Astrocyte of the hippocampus (primary cell): ENCODE data around the gene MARK1.

ENCODE experiments used
- DNase-seq: peaks from one replicate; pipeline ENCODE4 v3.0.0; 2011; ENCODE audit warnings: low read depth, low spot score

The MARK1 gene

DNA sequence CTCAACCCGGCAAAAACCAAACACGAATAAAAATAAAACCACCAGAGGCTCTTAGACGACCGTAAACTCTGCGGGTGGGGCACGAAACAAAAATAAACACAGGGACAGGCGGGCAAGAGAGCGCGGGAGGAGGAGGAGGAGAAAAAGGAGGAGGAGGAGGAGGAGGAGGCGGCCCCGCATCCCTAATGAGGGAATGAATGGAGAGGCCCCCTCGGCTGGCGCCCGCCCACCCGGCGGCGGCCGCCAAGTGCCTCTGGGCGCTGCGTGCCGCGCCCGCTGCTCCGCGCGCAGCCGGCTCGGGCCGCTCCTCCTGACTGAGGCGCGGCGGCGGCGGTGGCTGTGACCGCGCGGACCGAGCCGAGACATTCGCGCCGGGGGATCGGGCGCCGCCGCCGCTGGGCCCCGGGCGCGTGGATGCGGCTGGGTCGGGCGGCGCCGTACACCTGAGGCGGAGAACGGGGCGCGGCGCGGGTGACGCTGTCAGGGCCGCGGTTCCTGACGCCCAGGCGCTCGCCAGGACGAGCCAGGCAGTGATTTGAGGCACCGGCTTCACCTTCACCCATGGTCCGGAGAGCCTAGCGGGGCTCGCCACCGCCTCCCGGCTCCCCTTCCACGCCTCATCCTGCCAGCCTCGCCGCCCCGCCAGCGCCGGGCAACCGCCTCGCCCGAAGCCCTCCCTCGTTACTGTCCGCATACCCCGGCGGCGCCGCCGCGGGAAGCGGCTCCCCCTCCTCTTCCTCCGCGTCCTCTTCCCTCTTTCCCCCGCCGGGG, at the start of gene MARK1:
Gene MARK1 (plus strand): TSS at position 229 of the 771 bp plus-strand sequence. CDS start 687 bp downstream, outside the sequence.
- peak; percentile 82 for DNase-seq

DNA sequence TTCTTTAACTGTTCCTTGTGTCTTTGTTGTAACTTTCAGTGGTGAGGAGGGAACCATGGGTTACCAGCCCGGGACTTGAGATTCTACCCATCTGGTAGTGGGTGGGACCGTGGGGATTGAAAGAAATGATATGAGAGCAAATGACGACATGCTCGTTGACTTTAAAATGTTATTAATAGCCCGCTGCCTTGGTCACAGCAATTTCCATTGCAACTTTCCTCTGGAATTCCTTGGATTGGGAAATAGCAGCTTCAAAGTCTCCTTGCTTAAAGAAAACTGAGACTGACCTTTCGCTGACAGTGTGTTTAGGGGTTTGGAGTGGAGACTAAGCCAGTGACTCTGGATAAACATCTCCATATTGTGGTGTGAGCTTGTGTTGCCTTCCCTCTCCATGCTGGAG, 44.2 kb upstream of the MARK1 start:
- no peak for DNase-seq

DNA sequence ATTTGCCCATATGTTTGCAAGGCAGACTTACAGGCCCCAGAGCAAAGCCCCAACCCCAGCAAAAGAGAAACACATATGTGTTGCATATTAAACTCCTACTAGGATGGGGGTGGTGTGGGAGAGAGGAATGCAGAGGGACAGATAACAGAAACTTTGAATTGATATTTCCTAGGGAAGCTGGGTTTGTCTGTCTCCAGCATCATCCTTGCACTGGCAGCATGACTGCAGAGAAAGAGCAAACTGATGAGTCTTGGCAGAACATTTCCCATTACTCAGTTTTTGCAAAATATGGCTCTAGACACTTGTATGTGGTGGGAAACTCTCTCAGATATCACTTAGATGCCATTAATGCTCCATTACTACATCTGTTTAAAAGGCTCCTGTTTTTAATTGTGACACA, 43.8 kb upstream of the MARK1 start:
- no peak for DNase-seq

DNA sequence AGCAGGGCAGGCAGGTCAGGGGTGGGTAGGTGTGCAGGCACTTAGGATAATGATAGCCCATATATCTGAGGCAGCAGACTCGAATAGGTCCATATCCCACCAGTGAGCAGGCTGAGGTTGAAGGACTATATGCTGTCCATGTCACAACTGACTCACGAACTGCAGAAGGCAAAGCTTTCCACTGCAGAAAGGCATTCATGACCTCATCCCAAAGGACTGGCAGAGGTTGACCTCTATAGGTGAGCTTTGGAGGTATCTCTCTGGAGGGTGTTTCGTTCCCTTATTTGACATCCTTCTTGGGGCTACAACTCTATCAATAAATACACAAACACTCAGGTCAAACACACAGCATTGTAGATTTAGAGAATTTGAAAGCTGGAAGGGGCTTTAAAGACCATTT, 42.8 kb upstream of the MARK1 start:
- DNase-seq, result no peak

DNA sequence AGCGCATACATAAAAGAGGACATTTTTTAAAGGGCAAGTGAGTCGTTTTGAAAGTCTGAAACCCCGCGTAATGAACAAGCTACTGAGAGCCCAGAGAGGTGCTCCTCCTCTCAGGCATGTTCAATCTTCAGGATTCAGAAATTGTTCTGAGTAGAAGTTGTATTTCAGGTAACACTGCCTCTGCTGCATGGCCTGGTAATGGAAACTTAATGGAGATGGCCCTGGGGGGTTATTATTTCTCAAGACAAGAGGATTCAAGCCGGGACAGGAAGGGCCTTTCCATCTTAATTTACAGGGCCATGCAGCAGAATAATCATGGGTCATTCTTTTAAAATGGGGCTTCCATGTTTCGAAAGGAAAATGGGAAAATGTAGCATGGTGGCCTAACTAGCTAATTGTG, 42.1 kb upstream of the MARK1 start:
- no peak for DNase-seq

DNA sequence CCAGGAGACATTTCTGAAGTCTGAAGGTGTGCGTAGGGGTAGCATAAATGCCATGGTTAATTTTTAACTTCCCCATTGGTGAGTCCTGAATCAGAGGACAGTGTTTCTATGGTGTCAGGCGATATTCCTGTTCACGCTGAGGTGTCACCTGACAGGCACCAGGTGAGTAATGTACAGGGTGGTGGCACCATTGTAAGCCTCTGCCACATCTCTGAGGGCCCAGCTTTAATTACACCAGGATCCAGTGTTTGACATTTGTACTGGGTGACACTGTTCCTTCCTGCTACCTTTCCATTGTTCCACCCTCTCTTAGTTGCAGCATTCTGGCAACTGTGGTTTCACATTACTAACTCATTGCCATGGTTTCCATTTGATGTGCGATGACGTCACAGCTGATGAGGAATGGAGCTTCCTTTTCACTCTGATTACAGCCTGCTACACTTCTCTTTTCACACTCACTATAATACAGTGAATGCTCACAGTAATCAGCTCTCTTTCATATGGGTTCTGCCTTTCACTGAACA, 40.6 kb upstream of the MARK1 start:
- peak; percentile 86 for DNase-seq

DNA sequence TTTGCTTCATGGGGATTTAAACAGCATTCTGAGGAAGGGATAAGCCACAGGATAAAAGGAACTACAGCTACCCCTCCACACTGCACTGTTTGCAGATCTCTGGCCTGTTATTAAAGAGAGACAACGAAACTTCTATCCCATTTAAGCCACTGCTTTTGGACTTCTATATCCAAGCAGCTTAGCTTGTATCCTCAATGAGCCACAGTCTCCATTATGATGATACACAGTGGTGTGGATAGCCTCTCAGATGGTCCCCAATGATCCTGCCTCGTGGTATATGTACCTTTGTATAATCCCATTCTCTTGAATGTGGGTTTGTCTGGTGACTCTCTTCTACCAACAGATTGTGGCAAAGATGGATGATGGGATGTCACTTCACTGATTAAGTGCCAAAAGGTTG, 36.0 kb upstream of the MARK1 start:
- no peak for DNase-seq

DNA sequence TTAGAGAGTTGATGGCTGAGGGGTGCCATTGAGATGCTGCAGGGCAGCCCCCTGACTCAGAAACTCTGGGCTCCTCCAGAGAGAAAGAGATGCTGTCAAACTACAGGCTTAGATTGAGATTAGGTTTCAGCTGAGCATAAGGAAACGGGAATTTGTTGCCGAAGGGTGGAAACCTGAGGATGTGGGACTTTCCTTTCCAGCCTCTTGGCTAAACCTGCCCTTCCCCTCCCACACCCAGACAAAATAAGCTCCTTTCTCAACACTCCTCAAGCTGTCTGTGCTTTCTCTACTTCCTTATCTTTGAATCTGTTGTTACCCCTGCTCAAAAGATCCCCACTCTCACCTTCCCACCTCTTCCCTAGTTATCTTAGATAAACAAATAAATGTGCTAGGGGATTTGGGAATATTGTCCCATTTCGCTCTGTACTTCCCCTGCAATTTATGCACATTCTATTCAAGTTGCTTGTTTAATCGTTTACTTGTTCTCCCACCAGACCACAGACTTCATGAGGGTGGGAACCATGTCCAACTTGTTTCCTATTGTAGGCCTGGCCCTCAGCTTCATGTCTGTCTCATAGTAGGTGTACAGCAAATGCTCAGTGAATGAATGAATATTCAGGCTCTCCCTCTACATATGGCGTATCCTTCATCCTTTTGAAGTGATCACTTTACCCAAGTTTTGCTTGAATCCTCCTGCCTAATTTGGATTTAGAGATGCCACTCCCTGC, 30.6 kb upstream of the MARK1 start:
- no peak for DNase-seq

DNA sequence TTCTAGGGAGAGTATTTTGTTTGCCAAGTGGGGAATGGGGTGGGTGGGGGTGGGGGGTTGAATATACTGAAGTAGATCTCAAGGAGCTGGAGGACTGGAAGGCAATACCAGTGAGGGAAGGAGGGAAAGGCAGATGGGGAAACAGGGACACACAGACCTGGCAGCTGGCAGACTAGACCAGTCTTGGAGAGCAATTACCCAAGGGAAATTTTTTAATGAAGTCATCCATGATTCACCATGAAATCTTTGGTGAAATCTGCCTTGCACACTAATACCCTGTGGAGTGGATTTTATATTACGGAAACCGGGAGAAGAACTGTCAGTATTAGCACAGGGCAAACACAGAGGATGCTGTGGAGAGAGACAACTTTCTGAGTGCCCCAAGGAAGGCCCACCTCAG, 29.7 kb upstream of the MARK1 start:
- DNase-seq, result peak; percentile 35

DNA sequence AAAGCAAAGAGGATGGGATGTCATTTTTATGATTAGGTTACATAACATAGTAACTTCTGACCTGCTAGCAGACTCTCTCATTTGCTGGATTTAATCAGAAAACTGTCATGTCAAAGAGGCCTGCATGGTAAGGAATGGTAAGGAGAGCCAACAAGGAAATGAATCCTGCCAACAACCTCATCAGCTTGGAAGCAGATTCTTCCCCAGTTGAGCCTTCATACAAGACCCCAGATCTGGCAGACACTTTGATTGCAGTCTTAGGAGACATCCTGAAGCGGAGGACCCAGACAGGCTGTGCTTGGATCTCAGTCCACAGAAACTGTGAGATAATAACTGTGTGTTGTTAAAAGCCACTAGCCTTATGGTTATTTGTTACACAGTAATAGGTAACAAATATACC, 27.6 kb upstream of the MARK1 start:
- DNase-seq, result no peak

DNA sequence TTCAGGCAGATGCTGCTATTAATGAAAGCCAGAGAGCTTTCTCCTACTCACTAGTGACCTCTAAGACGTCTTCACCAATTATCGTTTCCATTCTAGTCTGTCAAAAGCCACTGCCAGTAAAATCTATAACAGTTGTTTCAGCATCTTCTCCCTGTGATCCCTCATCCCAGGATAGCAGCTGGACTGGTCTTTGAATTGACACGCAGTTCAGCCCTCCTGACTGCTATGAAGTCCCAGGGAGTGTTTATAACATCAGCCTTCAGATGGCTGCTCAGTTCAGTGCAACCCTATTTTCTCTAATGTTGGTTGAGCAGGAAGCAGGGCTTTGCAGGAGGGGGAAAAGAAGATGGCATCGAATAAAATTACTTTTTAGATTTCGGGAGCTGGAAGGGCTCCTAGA, 23.6 kb upstream of the MARK1 start:
- no peak for DNase-seq

DNA sequence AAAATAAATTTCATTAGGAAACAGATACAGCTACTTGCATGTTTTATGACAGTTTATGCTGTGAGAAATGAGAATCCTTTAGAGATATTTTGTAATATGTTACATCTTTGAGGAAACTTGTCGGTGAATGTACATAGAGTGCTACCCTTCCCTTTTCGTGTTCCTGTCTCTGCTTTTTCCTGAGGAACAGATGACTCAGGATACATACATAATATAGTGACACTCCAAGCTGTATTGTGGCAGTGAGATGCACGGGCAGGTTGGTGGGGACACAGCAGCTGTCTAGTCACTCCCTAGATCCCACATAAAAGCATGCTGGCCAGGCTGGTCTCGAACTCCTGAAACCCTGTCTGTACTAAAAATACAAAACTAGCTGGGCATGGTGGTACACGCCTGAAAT, 20.9 kb upstream of the MARK1 start:
- DNase-seq, result no peak

DNA sequence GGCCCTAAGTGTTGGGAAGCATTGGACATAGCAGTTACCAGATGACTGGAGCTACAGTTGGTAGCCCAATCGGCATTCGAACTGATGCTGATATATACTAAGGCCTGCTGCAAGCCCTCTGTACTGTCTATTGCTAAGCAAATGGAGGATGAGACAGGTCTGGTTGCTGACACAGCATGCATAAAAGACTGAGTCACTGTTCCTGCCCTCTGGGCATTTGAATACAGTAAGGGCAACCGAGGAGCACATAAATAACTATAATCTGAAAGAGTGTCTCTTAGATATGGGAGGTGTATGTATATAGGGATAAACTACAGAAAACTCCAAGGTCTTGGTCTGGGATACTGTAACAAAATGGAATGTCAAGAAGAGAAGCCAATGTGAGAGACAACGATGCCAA, 16.8 kb upstream of the MARK1 start:
- no peak for DNase-seq

DNA sequence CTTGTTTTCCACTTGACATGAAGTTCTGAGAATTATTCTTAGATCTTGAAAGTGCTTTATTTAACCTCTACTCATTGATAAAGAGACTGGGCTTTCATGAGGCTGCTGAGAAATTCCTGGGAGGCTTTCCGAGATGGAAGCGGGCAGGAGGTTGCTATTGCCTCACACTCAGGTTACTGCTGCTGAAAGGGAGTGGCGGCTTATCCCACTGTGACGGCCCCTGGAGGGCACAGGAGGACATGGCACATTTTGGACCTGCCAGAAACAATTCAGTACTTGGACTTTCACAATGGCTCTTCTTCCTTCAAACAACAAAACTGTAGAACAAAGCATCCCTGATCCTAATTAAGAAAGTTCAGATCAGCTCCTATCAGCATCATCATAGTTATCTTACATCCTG, 16.2 kb upstream of the MARK1 start:
- DNase-seq, result peak; percentile 16

DNA sequence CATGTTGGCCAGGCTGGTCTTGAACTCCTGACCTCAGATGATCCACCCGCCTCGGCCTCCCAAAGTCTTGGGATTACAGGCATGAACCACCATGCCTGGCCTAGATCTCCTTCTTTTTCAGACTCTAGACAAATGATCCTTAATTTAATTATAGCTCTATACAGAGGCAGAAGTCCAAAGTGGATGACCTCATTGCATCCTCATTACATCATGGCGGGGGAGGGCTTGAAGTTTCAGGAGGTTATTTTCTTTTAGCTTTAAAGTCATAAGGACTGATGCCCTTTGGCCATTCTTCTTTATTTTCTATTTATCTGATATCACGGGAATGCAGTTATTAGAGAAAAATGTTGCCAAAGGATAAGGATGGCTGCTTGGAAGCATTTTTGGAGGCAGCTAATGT, 14.1 kb upstream of the MARK1 start:
- no peak for DNase-seq

DNA sequence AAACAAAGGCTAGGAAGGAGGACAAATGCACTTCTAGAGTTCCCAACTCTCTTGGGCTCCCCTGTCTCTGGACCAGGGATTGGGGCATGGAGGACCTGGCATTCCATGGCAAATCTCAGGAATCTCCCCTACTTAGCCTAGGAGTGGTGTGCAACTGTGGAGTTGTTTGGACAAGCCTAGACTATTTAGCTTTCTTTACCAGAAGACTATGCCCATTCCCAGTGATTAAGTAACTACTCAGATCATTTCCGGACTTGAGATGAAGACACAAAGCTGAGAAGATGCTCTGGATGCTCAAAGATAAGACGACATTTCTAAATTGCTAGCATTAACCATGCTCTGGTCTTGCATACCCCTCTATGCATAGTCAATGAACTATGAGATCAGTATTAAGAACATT, 13.7 kb upstream of the MARK1 start:
- no peak for DNase-seq

DNA sequence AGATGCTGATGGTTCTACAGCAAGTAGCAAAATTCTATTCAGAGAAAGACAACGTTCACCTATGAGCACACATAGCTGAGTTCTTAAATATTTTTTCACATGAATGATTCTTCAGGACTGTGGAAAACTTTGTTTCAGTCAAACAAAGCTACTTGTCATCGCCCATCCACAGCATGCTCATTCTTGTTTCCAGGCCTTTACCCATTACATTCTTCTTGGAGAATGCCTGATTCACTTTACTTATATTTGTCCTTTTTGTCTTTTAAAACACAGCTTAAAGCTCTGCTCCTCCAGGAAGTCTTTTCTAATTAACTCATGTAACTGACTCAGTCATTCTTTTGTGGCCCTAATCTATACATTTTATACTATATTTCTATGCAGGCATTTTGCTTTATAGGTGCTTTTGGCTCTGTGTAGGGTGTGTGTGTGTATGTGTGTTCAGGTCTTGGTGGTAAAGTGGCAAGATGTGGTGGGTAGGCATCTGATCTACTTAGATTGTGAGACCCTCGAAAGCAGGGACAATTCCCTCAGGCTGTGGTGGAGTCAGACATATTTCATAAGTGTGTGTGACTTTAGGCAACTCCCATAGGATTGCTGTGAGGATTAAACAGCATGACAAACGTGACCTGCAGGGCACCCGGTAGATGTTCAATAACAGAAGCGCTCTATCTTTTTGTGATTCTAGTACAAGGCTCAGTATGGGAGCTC, 11.8 kb upstream of the MARK1 start:
- peak; percentile 67 for DNase-seq

DNA sequence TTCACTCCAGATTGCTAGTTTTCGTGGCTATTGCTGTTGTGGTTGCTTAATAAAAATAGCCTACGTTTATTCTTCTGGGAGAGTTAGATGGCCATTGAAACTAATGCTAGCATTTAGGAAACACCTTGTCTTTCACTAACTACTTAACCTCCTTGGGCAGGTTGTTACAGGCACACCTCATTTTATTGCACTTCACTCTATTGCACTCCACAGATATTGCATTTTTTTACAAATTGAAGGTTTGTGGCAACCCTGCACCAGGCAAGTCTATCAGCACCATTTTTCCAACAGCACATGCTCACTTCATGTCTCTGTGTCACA, 11.3 kb upstream of the MARK1 start:
- DNase-seq, result no peak

DNA sequence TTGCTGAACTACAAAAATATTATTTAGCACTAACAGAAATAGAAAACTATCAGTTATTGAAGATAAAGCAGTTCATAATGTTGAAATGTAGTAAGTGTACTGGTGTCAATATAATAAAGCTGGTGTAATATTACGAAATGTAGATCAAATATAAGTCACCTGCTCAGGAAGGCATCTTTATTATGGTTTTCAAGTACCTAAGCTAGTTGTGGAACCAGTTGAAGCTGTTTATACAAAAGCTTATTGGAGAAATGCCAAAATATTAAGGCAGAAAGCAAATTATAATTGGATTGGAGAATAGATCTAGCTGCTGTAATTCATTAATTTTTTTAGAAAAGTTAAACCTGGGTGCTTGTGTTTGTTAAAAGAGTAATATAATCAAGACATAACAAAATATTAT, 6.2 kb upstream of the MARK1 start:
- DNase-seq, result no peak

DNA sequence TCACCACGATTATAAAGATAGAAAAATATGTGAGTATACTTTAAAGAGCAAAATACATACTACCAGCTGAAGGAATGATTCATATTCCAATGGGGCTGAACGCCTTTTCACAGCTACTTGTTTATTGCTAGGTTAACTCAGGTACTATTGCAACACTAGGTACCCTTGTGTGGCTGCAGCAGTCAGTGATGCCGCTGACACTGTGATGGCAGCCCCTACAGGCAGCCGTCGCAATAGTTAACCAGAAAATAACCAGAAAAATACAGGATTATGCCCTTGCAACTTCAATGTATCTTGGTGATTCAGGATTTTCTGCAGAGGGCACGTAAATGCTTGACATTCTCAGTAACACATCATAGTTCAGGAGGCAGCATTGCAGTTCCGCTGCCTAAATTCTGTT, 1.6 kb upstream of the MARK1 start:
- DNase-seq, result peak; percentile 29

DNA sequence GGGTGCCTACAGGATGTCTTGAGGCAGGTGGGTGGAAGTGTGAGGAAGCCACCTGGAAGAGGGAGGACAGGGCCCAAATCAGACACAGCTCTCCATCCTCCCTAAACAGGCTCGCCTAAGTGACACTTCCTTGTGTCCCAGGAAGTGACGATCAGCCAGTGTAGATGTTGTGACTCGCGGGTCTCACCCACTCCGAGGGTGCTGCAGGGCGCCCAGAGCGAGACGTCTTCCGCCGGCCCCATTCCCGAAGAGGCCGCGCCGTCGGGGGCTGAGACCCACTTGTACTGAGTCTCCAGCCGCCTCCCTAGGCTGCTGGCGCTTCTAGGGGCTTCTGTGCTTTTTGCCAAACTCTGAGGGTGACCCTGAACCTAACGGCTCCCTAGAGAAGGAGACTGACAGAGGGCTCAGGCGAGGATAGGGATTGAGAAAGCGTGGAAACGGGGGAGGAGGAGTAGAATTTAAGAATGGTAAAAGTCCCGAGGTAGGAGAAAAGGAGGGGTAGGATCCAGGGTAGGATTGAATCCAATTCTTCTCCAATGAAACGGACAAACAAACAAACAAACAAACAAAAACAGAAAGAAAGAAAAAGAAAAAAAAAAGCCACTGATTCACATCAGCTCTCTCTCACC, 543 bp upstream of the MARK1 start:
- DNase-seq, result peak; percentile 48
